Type B pancreatic cell (in vitro differentiated cells): ENCODE results near the gene ODAPH. TPM values are rescaled to one million over a fixed set of nuclear protein-coding genes. Genes with fewer than 3 reads are reported as not detected.
"Not testable (repeated sequence)": the region's sequence is repeated elsewhere in the genome, so short reads cannot be mapped to it uniquely, and the experiment has no call there.

ENCODE experiments used
- DNase-seq: peaks from one replicate; pipeline ENCODE4 v3.0.0; 2021; ENCODE audit warnings: mixed read lengths; ENCODE audit not compliant: unreplicated experiment; ENCODE audit errors: extremely low spot score
- H3K27ac Mint-ChIP-seq: 2 replicates; pipeline ENCODE4 v1.8.0; 2021; ENCODE audit warnings: mild to moderate bottlenecking, mixed read lengths
- H3K27me3 Mint-ChIP-seq: 2 replicates; pipeline ENCODE4 v1.8.0; 2021; ENCODE audit warnings: mixed read lengths
- H3K36me3 Mint-ChIP-seq: 2 replicates; pipeline ENCODE4 v1.8.0; 2021; ENCODE audit warnings: mixed read lengths
- H3K4me1 Mint-ChIP-seq: one replicate; pipeline ENCODE4 v1.8.0; 2021; ENCODE audit warnings: mixed read lengths; ENCODE audit not compliant: unreplicated experiment
- H3K4me3 Mint-ChIP-seq: 2 replicates; pipeline ENCODE4 v1.8.0; 2021; ENCODE audit warnings: mild to moderate bottlenecking, mixed read lengths
- H3K9me3 Mint-ChIP-seq: 2 replicates; pipeline ENCODE4 v1.8.0; 2021; ENCODE audit warnings: mixed read lengths
- total RNA-seq: library from RNA; stranded (reverse); gene quantifications from 2 replicates; pipeline ENCODE4 v1.2.1, GENCODE V29; 2021; ENCODE audit warnings: low replicate concordance
- TF ChIP-seq, protein P1 (sequence below): fragments of 200-600 bp; sonication (generic); conservative IDR thresholded peaks from 2 replicates; pipeline ENCODE4 v1.5.0; 2021; ENCODE audit warnings: antibody characterized with exemption, mild to moderate bottlenecking

ODAPH gene
- total RNA-seq, 1 donor from 2014 or later, result not detected

DNA sequence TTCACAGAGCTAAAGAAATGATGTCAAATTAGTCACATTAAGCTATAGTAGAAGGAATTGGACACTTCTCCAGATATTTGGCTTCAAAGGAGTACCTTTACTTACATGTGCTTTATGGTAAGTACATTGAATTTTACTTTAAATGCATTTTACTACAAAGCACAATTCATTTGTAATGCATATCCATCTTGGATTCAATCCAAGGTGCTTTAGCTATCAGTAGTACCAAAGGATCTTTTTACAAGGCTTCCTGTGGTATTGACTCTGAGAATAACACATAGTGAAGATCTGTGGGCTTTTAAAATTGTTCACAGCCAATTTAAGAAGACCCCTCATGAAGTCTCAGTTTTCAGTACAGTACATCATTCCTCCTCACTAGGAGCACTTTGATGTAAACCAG is 28.4 kb upstream of the ODAPH start:
- Mint-ChIP-seq H3K4me1 (no peaks in the 10 kb centered on the region), H3K9me3 (peaks cover 10% of the 10 kb centered on the region), H3K4me3 (no peak overlapping the region), H3K27ac (no peak overlapping the region), H3K27me3 (no peaks in the 10 kb centered on the region), H3K36me3 (peaks cover 48% of the 10 kb centered on the region)
- TF ChIP-seq, protein P1, sequence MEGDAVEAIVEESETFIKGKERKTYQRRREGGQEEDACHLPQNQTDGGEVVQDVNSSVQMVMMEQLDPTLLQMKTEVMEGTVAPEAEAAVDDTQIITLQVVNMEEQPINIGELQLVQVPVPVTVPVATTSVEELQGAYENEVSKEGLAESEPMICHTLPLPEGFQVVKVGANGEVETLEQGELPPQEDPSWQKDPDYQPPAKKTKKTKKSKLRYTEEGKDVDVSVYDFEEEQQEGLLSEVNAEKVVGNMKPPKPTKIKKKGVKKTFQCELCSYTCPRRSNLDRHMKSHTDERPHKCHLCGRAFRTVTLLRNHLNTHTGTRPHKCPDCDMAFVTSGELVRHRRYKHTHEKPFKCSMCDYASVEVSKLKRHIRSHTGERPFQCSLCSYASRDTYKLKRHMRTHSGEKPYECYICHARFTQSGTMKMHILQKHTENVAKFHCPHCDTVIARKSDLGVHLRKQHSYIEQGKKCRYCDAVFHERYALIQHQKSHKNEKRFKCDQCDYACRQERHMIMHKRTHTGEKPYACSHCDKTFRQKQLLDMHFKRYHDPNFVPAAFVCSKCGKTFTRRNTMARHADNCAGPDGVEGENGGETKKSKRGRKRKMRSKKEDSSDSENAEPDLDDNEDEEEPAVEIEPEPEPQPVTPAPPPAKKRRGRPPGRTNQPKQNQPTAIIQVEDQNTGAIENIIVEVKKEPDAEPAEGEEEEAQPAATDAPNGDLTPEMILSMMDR, result no peak
- DNase-seq, result no peak

DNA sequence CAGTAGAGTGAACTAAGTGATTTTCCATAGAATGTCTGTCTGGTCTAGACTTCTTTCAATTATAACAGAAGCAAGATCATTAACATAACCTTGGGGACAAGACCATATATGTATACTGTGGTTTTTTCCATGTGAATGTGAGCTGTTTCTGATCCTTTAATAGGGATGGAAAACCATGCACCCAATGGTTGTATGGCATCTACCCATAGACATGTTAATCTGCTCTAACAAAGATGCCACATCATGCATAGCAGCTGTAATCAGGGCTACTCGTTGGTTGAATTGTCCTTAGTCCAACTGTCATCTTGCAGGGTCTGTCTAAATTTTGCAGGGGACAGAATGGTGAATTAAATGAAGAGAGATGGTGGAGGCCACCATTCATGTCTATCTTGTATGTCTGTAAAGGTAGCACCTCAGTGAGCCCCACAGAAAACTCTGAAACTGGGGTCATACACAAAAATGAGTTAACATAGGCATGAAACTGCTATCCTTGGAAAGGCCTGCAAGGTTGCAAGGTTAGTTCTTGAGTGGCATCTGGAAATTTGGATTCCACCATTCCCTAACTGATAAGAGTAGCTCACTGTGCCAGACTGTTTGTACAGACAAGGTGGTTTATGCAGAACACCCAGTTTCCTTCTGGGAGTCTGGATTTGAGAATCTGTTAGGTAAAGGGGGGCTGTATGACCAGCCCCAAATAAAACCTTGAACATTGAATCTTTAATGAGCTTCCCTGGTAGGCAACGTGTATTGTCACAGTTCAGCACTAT is 25.1 kb upstream of the ODAPH start:
- Mint-ChIP-seq H3K4me3 (no peak overlapping the region), H3K36me3 (peaks cover 47% of the 10 kb centered on the region), H3K9me3 (peaks cover 14% of the 10 kb centered on the region), H3K27me3 (no peaks in the 10 kb centered on the region), H3K4me1 (no peaks in the 10 kb centered on the region), H3K27ac (no peak overlapping the region)
- no peak for DNase-seq
- TF ChIP-seq, protein P1, result no peak

DNA sequence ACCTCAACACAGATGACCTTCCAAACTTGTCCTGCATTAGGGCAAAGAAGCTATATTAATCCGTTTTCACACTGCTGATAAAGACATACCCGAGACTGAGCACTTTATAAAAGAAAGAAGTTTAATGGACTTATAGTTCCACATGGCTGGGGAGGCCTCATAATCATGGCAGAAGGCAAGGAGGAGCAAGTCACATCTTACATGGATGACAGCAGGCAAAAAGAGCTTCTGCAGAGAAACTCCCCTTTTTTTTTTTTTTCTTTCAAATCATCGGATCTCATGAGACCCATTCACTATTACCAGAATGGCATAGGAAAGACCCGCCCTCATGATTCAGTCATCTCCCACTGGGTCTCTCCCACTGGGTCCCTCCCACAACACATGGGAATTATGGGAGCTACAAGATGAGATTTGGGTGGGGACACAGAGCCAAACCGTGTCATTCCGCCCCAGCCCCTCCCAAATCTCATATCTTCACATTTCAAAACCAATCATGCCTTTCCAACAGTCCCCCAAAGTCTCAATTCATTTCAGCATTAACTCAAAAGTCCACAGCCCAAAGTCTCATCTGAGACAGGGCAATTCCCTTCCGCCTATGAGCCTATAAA is 24.2 kb upstream of the ODAPH start:
- H3K27me3 Mint-ChIP-seq, H3K4me3 Mint-ChIP-seq, H3K4me1 Mint-ChIP-seq, H3K27ac Mint-ChIP-seq, DNase-seq: not testable (repeated sequence)
- Mint-ChIP-seq H3K9me3 (peaks cover 14% of the 10 kb centered on the region), H3K36me3 (peaks cover 41% of the 10 kb centered on the region)

DNA sequence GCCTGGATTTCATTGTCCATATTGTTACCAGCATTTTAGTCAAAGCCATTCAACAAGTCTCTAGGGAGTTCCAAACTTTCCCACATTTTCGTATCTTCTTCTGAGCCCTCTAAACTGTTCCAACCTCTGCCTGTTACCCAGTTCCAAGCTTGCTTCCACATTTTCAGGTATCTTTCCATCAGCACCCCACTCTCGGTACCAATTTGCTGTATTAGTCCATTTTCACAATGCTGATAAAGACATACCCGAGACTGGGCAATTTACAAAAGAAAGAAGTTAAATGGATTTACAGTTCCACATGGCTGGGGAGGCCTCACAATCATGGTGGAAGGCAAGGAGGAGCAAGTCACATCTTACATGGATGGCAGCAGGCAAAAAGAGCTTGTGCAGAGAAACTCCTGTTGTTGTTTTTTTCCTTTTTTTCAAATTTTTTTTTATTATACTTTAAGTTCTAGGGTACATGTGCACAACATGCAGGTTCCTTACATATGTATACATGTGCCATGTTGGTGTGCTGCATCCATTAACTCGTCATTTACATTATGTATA is 22.5 kb upstream of the ODAPH start:
- Mint-ChIP-seq H3K36me3 (peaks cover 38% of the 10 kb centered on the region), H3K9me3 (peaks cover 14% of the 10 kb centered on the region)
- DNase-seq, H3K27me3 Mint-ChIP-seq, H3K27ac Mint-ChIP-seq, H3K4me3 Mint-ChIP-seq, H3K4me1 Mint-ChIP-seq: not testable (repeated sequence)

- H3K4me1 Mint-ChIP-seq, H3K27ac Mint-ChIP-seq, H3K27me3 Mint-ChIP-seq, DNase-seq, H3K4me3 Mint-ChIP-seq: not testable (repeated sequence)
- Mint-ChIP-seq H3K36me3 (peaks cover 41% of the 10 kb centered on the region), H3K9me3 (peaks cover 14% of the 10 kb centered on the region)
Measured at GRCh38 chr4:75533926-75534325, 21.9 kb upstream of the ODAPH start.

DNA sequence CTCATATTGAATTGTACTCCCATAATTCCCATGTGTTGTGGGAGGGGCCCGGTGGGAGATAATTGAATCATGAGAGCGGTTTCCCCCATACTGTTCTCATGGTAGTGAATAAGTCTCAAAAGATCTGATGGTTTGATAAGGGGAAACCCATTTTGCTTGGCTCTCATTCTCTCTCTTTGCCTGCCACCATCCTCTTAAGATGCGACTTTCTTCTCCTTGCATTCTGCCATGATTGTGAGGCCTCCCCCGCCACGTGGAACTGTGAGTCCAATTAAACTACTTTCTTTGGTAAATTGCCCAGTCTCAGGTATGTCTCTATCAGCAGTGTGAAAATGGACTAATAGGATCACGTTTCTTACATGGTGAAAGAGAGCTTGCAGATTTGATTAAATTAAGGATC is 18.6 kb upstream of the ODAPH start:
- H3K27me3 Mint-ChIP-seq, H3K9me3 Mint-ChIP-seq, H3K4me3 Mint-ChIP-seq, DNase-seq, H3K4me1 Mint-ChIP-seq, H3K27ac Mint-ChIP-seq: not testable (repeated sequence)
- H3K36me3 Mint-ChIP-seq, result peaks cover 15% of the 10 kb centered on the region

DNA sequence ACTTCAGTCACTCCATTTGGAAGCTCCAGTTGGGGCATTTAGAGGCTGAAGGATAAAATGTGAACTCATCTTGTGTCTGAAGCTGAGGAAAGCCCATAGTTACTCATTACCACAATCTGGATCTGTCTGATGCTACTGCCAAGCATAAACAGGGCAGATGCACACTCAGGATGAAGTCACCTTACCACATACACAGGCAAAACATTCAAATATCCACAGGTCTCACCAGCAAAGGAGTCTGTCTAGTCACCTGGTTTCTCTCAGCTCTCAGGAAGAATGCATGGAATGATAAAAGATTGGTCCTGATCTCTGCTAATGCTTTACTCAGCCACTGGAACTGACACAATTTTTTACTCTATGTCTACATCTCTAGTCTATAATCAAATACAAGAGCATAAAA is 13.0 kb upstream of the ODAPH start:
- TF ChIP-seq, protein P1, result no peak
- DNase-seq, result no peak
- Mint-ChIP-seq H3K36me3 (peaks cover 4% of the 10 kb centered on the region), H3K9me3 (no peaks in the 10 kb centered on the region), H3K4me1 (no peaks in the 10 kb centered on the region), H3K4me3 (no peak overlapping the region), H3K27me3 (no peaks in the 10 kb centered on the region), H3K27ac (no peak overlapping the region)

- H3K36me3 Mint-ChIP-seq, H3K27me3 Mint-ChIP-seq, H3K27ac Mint-ChIP-seq, DNase-seq, H3K4me3 Mint-ChIP-seq, H3K4me1 Mint-ChIP-seq, H3K9me3 Mint-ChIP-seq: not testable (repeated sequence)
Measured at GRCh38 chr4:75544220-75544619, 11.6 kb upstream of the ODAPH start.
